ENCODE data around the gene CXXC5. TPM values are rescaled to one million over a fixed set of nuclear protein-coding genes. Genes with fewer than 3 reads are reported as not detected.
"Not testable (repeated sequence)": the region's sequence is repeated elsewhere in the genome, so short reads cannot be mapped to it uniquely, and the experiment has no call there.

The CXXC5 gene
- total RNA-seq, 4 donors from 2014 or later = 52.3 to 81.8 (median 62.6) TPM

- Histone ChIP-seq H3K27ac (no peak overlapping the region), H3K4me1 (peaks cover 5 to 24% of the 10 kb centered on the region in 2 donors), H3K36me3 (peaks cover 13% of the 10 kb centered on the region in 2 donors), H3K27me3 (no peaks in the 10 kb centered on the region), H3K4me3 (replicated peaks in 1 of 3) (no peak overlapping the region), H3K9me3 (no peaks in the 10 kb centered on the region)
- intact Hi-C loops (cut with DNase I) = no loop called here
- 92 to 96% methylated on average over 5 of the region's 5 CpGs for WGBS, 2 donors
- no peak for DNase-seq
- TF ChIP-seq POLR2A (IDR thresholded peaks at IDR 0.05) (no peak), CTCF (IDR thresholded peaks at IDR 0.05) (no peak)
Measured at GRCh38 chr5:139611703-139612584, 36.2 kb upstream of the CXXC5 start.

GRCh38 chr5:139619861-139620260, 28.3 kb upstream of the CXXC5 start:
- TF ChIP-seq POLR2A (IDR thresholded peaks at IDR 0.05) (no peak), CTCF (IDR thresholded peaks at IDR 0.05) (no peak)
- intact Hi-C loops (cut with DNase I) = no loop called here
- peaks cover 24 to 26% of the 10 kb centered on the region in 2 donors for H3K36me3 ChIP-seq

GRCh38 chr5:139625398-139625797, 22.8 kb upstream of the CXXC5 start:
- peaks cover 20 to 40% of the 10 kb centered on the region in 2 donors for H3K36me3 ChIP-seq
- WGBS, 2 donors = 84 to 95% methylated on average over 5 of the region's 5 CpGs
- H3K4me3 ChIP-seq (replicated peaks in 1 of 3); H3K27ac ChIP-seq; H3K9me3 ChIP-seq; intact Hi-C loops (cut with DNase I); H3K27me3 ChIP-seq; H3K4me1 ChIP-seq: not testable (repeated sequence)
- DNase-seq = peak in 1 of 2 donors; percentile 40

More at GRCh38 chr5:139619861-139620260, 28.3 kb upstream of the CXXC5 start:
- H3K27ac ChIP-seq = no peak overlapping the region
- 91 to 94% methylated on average over 5 of the region's 5 CpGs for WGBS, 2 donors
- no peaks in the 10 kb centered on the region for H3K9me3 ChIP-seq
- no peak overlapping the region for H3K4me3 ChIP-seq (replicated peaks in 1 of 3)
- DNase-seq = no peak
- H3K27me3 ChIP-seq = no peaks in the 10 kb centered on the region
- peaks cover 0 to 5% of the 10 kb centered on the region in 2 donors for H3K4me1 ChIP-seq

- no peak for DNase-seq
- no peak for TF ChIP-seq POLR2A (IDR thresholded peaks at IDR 0.05)
- TF ChIP-seq CTCF (IDR thresholded peaks at IDR 0.05) = no peak
- Histone ChIP-seq H3K4me1 (peaks cover under 1 to 12% of the 10 kb centered on the region in 2 donors), H3K4me3 (replicated peaks in 1 of 3) (no peak overlapping the region), H3K9me3 (no peaks in the 10 kb centered on the region), H3K27ac (no peak overlapping the region), H3K27me3 (no peaks in the 10 kb centered on the region), H3K36me3 (peaks cover 8 to 21% of the 10 kb centered on the region in 2 donors)
- intact Hi-C loops (cut with DNase I) = no loop called here
Measured at GRCh38 chr5:139630855-139631254, 17.3 kb upstream of the CXXC5 start.

- WGBS, 2 donors = 72 to 77% methylated on average over 3 of the region's 3 CpGs
- Histone ChIP-seq H3K9me3 (no peaks in the 10 kb centered on the region), H3K36me3 (peaks cover 5 to 13% of the 10 kb centered on the region in 2 donors), H3K4me3 (replicated peaks in 1 of 3) (no peak overlapping the region), H3K27ac (no peak overlapping the region), H3K27me3 (no peaks in the 10 kb centered on the region), H3K4me1 (peaks cover 9 to 20% of the 10 kb centered on the region in 2 donors)
- DNase-seq = no peak
- TF ChIP-seq POLR2A (IDR thresholded peaks at IDR 0.05) = no peak
- TF ChIP-seq CTCF (IDR thresholded peaks at IDR 0.05) = no peak
- intact Hi-C loops (cut with DNase I) = no loop called here
Measured at GRCh38 chr5:139631520-139632165, 16.5 kb upstream of the CXXC5 start.
